Lower leg skin (tissue), 3 donors: ENCODE data around the gene FGF21.

Experiments
- POLR2A ChIP-seq, 2 donors: fragments of 450-650 bp; IDR thresholded peaks; one replicate each; pipeline ENCODE4 v1.6.1; 2016 to 2017; ENCODE audit warnings: antibody characterized with exemption in 2 of 2, mild to moderate bottlenecking in 1 of 2, moderate library complexity in 1 of 2
- TF ChIP-seq, protein P1 (sequence below), 3 donors: fragments of 450-650 bp; IDR thresholded peaks; one replicate each; pipeline ENCODE4 v1.5.1; 2016; ENCODE audit warnings: antibody characterized with exemption in 3 of 3, mild to moderate bottlenecking in 3 of 3, moderate library complexity in 2 of 3

GRCh38 chr19:48739404-48740163, 15.7 kb upstream of the FGF21 start:
- TF ChIP-seq, protein P1, sequence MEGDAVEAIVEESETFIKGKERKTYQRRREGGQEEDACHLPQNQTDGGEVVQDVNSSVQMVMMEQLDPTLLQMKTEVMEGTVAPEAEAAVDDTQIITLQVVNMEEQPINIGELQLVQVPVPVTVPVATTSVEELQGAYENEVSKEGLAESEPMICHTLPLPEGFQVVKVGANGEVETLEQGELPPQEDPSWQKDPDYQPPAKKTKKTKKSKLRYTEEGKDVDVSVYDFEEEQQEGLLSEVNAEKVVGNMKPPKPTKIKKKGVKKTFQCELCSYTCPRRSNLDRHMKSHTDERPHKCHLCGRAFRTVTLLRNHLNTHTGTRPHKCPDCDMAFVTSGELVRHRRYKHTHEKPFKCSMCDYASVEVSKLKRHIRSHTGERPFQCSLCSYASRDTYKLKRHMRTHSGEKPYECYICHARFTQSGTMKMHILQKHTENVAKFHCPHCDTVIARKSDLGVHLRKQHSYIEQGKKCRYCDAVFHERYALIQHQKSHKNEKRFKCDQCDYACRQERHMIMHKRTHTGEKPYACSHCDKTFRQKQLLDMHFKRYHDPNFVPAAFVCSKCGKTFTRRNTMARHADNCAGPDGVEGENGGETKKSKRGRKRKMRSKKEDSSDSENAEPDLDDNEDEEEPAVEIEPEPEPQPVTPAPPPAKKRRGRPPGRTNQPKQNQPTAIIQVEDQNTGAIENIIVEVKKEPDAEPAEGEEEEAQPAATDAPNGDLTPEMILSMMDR (IDR thresholded peaks at IDR 0.05) = no peak
- TF ChIP-seq POLR2A (IDR thresholded peaks at IDR 0.05) = no peak
